NT2/D1 (cell line): ENCODE measurements around the gene AP1M2.
A peak's percentile ranks its signal among the peaks of the same experiment; 100 is the strongest.

Experiments
- DNase-seq: peaks from one replicate; pipeline ENCODE4 v3.0.0-alpha.2; 2011; ENCODE audit warnings: low read depth, low spot score
- H3K27me3 ChIP-seq: 2 replicates; pipeline ENCODE4 v1.6.0; 2011; ENCODE audit warnings: mild to moderate bottlenecking; ENCODE audit not compliant: insufficient read length, insufficient read depth
- H3K36me3 ChIP-seq: 2 replicates; pipeline ENCODE4 v1.6.1; 2011; ENCODE audit warnings: mild to moderate bottlenecking, low read length, mixed read lengths; ENCODE audit not compliant: insufficient read depth, insufficient read length
- H3K4me1 ChIP-seq: 2 replicates; pipeline ENCODE4 v1.5.1; 2011; ENCODE audit not compliant: insufficient read depth, insufficient read length
- H3K4me3 ChIP-seq: 2 replicates; pipeline ENCODE4 v1.5.1; 2011; ENCODE audit warnings: low read depth; ENCODE audit not compliant: insufficient read length
- H3K9ac ChIP-seq: 2 replicates; pipeline ENCODE4 v1.6.0; 2011; ENCODE audit warnings: low read depth; ENCODE audit not compliant: insufficient read length
- H3K9me3 ChIP-seq: 2 replicates; pipeline ENCODE4 v1.5.1; 2011; ENCODE audit warnings: mild to moderate bottlenecking, low read length; ENCODE audit not compliant: insufficient read depth
- SUZ12 ChIP-seq: IDR thresholded peaks from 2 replicates; pipeline ENCODE4 v1.6.1; 2011; ENCODE audit not compliant: insufficient read length, insufficient read depth; ENCODE audit errors: extremely low read depth
- YY1 ChIP-seq: IDR thresholded peaks from 2 replicates; pipeline ENCODE4 v1.6.1; 2011; ENCODE audit not compliant: insufficient read length, insufficient read depth
- ZNF274 ChIP-seq: IDR thresholded peaks from 2 replicates; pipeline ENCODE4 v1.6.1; 2011; ENCODE audit warnings: mild to moderate bottlenecking, low read depth, low read length

Gene AP1M2

GRCh38 chr19:10612499-10613119 lies 25.5 kb upstream of the AP1M2 start:
- H3K9me3 ChIP-seq, result no peaks in the 10 kb centered on the region
- H3K9ac ChIP-seq, result no peak overlapping the region
- TF ChIP-seq SUZ12, result no peak
- TF ChIP-seq YY1, result no peak
- TF ChIP-seq ZNF274, result no peak

GRCh38 chr19:10611907-10612306 lies 24.8 kb upstream of the AP1M2 start:
- DNase-seq, result no peak
- Histone ChIP-seq H3K27me3 (no peaks in the 10 kb centered on the region), H3K4me3 (no peak overlapping the region), H3K4me1 (no peaks in the 10 kb centered on the region), H3K9me3 (no peaks in the 10 kb centered on the region), H3K9ac (no peak overlapping the region), H3K36me3 (peaks cover 3% of the 10 kb centered on the region)
- no peak for TF ChIP-seq YY1
- no peak for TF ChIP-seq SUZ12
- no peak for TF ChIP-seq ZNF274

More at GRCh38 chr19:10612499-10613119, 25.5 kb upstream of the AP1M2 start:
- H3K27me3 ChIP-seq, result no peaks in the 10 kb centered on the region
- no peak overlapping the region for H3K4me3 ChIP-seq
- H3K4me1 ChIP-seq, result no peaks in the 10 kb centered on the region
- peaks cover 8% of the 10 kb centered on the region for H3K36me3 ChIP-seq
- DNase-seq, result no peak

- H3K36me3 ChIP-seq, result peaks cover 6% of the 10 kb centered on the region
- no peak for DNase-seq
- H3K4me1 ChIP-seq, result peaks cover 9% of the 10 kb centered on the region
- no peaks in the 10 kb centered on the region for H3K27me3 ChIP-seq
- H3K4me3 ChIP-seq, result no peak overlapping the region
- peaks cover 7% of the 10 kb centered on the region; the same call in 1 of the 2 replicates for H3K9me3 ChIP-seq
- TF ChIP-seq ZNF274, result no peak
- no peak for TF ChIP-seq YY1
- TF ChIP-seq SUZ12, result no peak
- peak overlapping the region; percentile 42 for H3K9ac ChIP-seq
Observed at GRCh38 chr19:10604460-10604980, 17.4 kb upstream of the AP1M2 start.

- peaks cover 7% of the 10 kb centered on the region; the same call in 1 of the 2 replicates for H3K9me3 ChIP-seq
- H3K4me1 ChIP-seq, result peaks cover 9% of the 10 kb centered on the region
- peak overlapping the region; percentile 94 for H3K4me3 ChIP-seq
- H3K9ac ChIP-seq, result peak overlapping the region; percentile 42
- DNase-seq, result no peak
- H3K36me3 ChIP-seq, result peaks cover 6% of the 10 kb centered on the region
- TF ChIP-seq ZNF274, result no peak
- TF ChIP-seq SUZ12, result no peak
- TF ChIP-seq YY1, result no peak
- no peaks in the 10 kb centered on the region for H3K27me3 ChIP-seq
Observed at GRCh38 chr19:10603873-10604459, 16.9 kb upstream of the AP1M2 start.

- no peak for DNase-seq
- Histone ChIP-seq H3K9ac (peak overlapping the region; percentile 93), H3K4me3 (peak overlapping the region; percentile 94), H3K36me3 (peaks cover 6% of the 10 kb centered on the region), H3K27me3 (no peaks in the 10 kb centered on the region), H3K4me1 (peaks cover 9% of the 10 kb centered on the region), H3K9me3 (peaks cover 7% of the 10 kb centered on the region; the same call in 1 of the 2 replicates)
- no peak for TF ChIP-seq ZNF274
- TF ChIP-seq SUZ12, result no peak
- no peak for TF ChIP-seq YY1
Observed at GRCh38 chr19:10603084-10603872, 16.2 kb upstream of the AP1M2 start.

- DNase-seq, result peak; percentile 63
- Histone ChIP-seq H3K4me3 (peak overlapping the region; percentile 94), H3K4me1 (peaks cover 9% of the 10 kb centered on the region)
Observed at GRCh38 chr19:10602330-10603083, 15.4 kb upstream of the AP1M2 start.

More at GRCh38 chr19:10602330-10603083, 15.4 kb upstream of the AP1M2 start:
- H3K27me3 ChIP-seq, result no peaks in the 10 kb centered on the region
- peaks cover 7% of the 10 kb centered on the region; the same call in 1 of the 2 replicates for H3K9me3 ChIP-seq
- H3K36me3 ChIP-seq, result peaks cover 6% of the 10 kb centered on the region
- TF ChIP-seq SUZ12 (no peak), ZNF274 (no peak), YY1 (no peak)
- H3K9ac ChIP-seq, result peak overlapping the region; percentile 93
